Head of caudate nucleus (tissue), 42 donors: Measurements from ENCODE around the gene GOLPH3L.
"Not testable (repeated sequence)": the region's sequence is repeated elsewhere in the genome, so short reads cannot be mapped to it uniquely, and the experiment has no call there.

Experiments used
- DNase-seq, 42 donors: peaks; one replicate each; pipeline versions ENCODE4 v3.0.0 to v3.0.0-alpha.2; 2020 to 2021; ENCODE audit warnings: mixed read lengths in 7 of 42
- intact Hi-C: fragments of 100-400 bp; cut with DNase I; formaldehyde crosslinking; loops from one replicate; pipeline ENCODE4 v1.15.0; 2022

The GOLPH3L gene

GRCh38 chr1:150662811-150663210 lies 34.1 kb downstream of the GOLPH3L start:
- intact Hi-C loops: no loop called here
- no peak for DNase-seq

GRCh38 chr1:150661156-150661555 lies 35.8 kb downstream of the GOLPH3L start:
- DNase-seq: no peak
- intact Hi-C loops: no loop called here

- no peak for DNase-seq
- intact Hi-C loops: no loop called here
These were observed 36.4 kb downstream of the GOLPH3L start for GRCh38 chr1:150660584-150660983.

- intact Hi-C loops: not testable (repeated sequence)
These were observed 39.9 kb downstream of the GOLPH3L start for GRCh38 chr1:150657064-150657463.

GRCh38 chr1:150654635-150655034 lies 42.3 kb downstream of the GOLPH3L start:
- DNase-seq, intact Hi-C loops: not testable (repeated sequence)

More at GRCh38 chr1:150657064-150657463, 39.9 kb downstream of the GOLPH3L start:
- DNase-seq: not testable (repeated sequence)

- intact Hi-C loops: no loop called here
- DNase-seq: no peak
These were observed 46.8 kb downstream of the GOLPH3L start for GRCh38 chr1:150650193-150650592.

- no peak for DNase-seq
- intact Hi-C loops: no loop called here
These were observed 47.4 kb downstream of the GOLPH3L start for GRCh38 chr1:150649441-150650075.

- intact Hi-C loops: no loop called here
- DNase-seq: no peak
These were observed 54.7 kb downstream of the GOLPH3L start for GRCh38 chr1:150642296-150642695.

- intact Hi-C loops, DNase-seq: not testable (repeated sequence)
These were observed 55.7 kb downstream of the GOLPH3L start for GRCh38 chr1:150641126-150641815.

GRCh38 chr1:150638430-150638829 lies 58.5 kb downstream of the GOLPH3L start:
- intact Hi-C loops, DNase-seq: not testable (repeated sequence)

- intact Hi-C loops, DNase-seq: not testable (repeated sequence)
These were observed 61.9 kb downstream of the GOLPH3L start for GRCh38 chr1:150634839-150635622.

- intact Hi-C loops: loop anchor here (5.0 kb wide), 2 partner anchors 52 to 67 kb away; partner anchors contain the start of gene MCL1
- peak; percentile 92 to 99 (median 98) for DNase-seq
These were observed 67.6 kb downstream of the GOLPH3L start, which contains the start of gene ENSA for GRCh38 chr1:150629115-150629928. Gene ENSA (minus strand): TSS chr1:150629612. CDS start chr1:150629470, 142 bp downstream.

GRCh38 chr1:150628766-150629114 lies 68.2 kb downstream of the GOLPH3L start:
- intact Hi-C loops: loop anchor here (5.0 kb wide), 2 partner anchors 51 to 66 kb away; partner anchors contain the start of gene MCL1
- no peak for DNase-seq

GRCh38 chr1:150627826-150628410 lies 69.0 kb downstream of the GOLPH3L start:
- no peak for DNase-seq
- intact Hi-C loops: loop anchor here (5.0 kb wide), 2 partner anchors 51 to 66 kb away; partner anchors contain the start of gene MCL1

- DNase-seq: peak; percentile 37 to 94 (median 75)
- intact Hi-C loops: loop anchor here (5.0 kb wide), 2 partner anchors 49 to 64 kb away; partner anchors contain the start of gene MCL1
These were observed 70.8 kb downstream of the GOLPH3L start for GRCh38 chr1:150626150-150626549.

GRCh38 chr1:150624546-150624945 lies 72.4 kb downstream of the GOLPH3L start:
- intact Hi-C loops: not testable (repeated sequence)
- DNase-seq: peak in 1 of 42 donors; percentile 16

- intact Hi-C loops: not testable (repeated sequence)
These were observed 72.8 kb downstream of the GOLPH3L start for GRCh38 chr1:150624134-150624533.

GRCh38 chr1:150622303-150622975 lies 74.5 kb downstream of the GOLPH3L start:
- intact Hi-C loops: no loop called here

More at GRCh38 chr1:150624134-150624533, 72.8 kb downstream of the GOLPH3L start:
- DNase-seq: not testable (repeated sequence)

More at GRCh38 chr1:150622303-150622975, 74.5 kb downstream of the GOLPH3L start:
- DNase-seq: no peak
